ENCODE measurements around the gene NTSR1. TPM values are rescaled to one million over a fixed set of nuclear protein-coding genes. Genes with fewer than 3 reads are reported as not detected.

The NTSR1 gene
- total and polyA plus RNA-seq, 2 experiments from 2014 or later, result 0.15 to 1.4 TPM

- Histone ChIP-seq H4K20me1 (replicated peaks; ENCODE audit: insufficient read depth) (no peaks in the 10 kb centered on the region), H3K79me2 (replicated peaks; ENCODE audit: insufficient read depth) (no peaks in the 10 kb centered on the region), H3K36me3 (ENCODE audit: insufficient read depth) (no peaks in the 10 kb centered on the region), H3K27ac (ENCODE audit: low read depth) (no peak overlapping the region), H3K4me1 (ENCODE audit: insufficient read depth) (no peaks in the 10 kb centered on the region), H3K4me3 (no peak overlapping the region), H3K9me2 (ENCODE audit: insufficient read depth) (no peaks in the 10 kb centered on the region), H3K4me2 (no peak overlapping the region), H3F3A (replicated peaks; ENCODE audit: low read depth) (no peaks in the 10 kb centered on the region), H2AFZ (no peak overlapping the region), H3K27me3 (ENCODE audit: insufficient read depth) (no peaks in the 10 kb centered on the region)
- no peaks in the 10 kb centered on the region for H3K36me3 Mint-ChIP-seq (ENCODE audit: low read depth)
- TF ChIP-seq JUNB (IDR thresholded peaks at IDR 0.05; ENCODE audit: unreplicated experiment), result no peak
- no peak for TF ChIP-seq REST (IDR thresholded peaks at IDR 0.05; ENCODE audit: unreplicated experiment)
- TF ChIP-seq ETS1 (IDR thresholded peaks at IDR 0.05), result no peak
- TF ChIP-seq ZNF462 (CRISPR knock-in tag; IDR thresholded peaks at IDR 0.05), result no peak
- TF ChIP-seq ZNF331 (CRISPR knock-in tag; IDR thresholded peaks at IDR 0.05; ENCODE audit: low read depth), result no peak
- no peak for TF ChIP-seq STAT1 (IDR thresholded peaks at IDR 0.05; ENCODE audit: unreplicated experiment)
- TF ChIP-seq POLR2AphosphoS5 (IDR thresholded peaks at IDR 0.05; ENCODE audit: low read depth), result no peak
- no peak for TF ChIP-seq NANOG (IDR thresholded peaks at IDR 0.05; ENCODE audit: borderline replicate concordance)
- H3K9me3 Mint-ChIP-seq, result no peaks in the 10 kb centered on the region
- no peaks in the 10 kb centered on the region for H3K4me1 Mint-ChIP-seq
- H3K27me3 Mint-ChIP-seq (ENCODE audit: insufficient read depth, low read depth, poor library complexity), result peaks cover 8% of the 10 kb centered on the region
- DNase-seq (ENCODE audit: low spot score), result no peak
- H3K27ac Mint-ChIP-seq, result no peak overlapping the region
- no peak overlapping the region for H3K4me3 Mint-ChIP-seq
- no peak for ATAC-seq
These were observed 11.1 kb upstream of the NTSR1 start for GRCh38 chr20:62697468-62697912.

All from GM23338 (cell line).